HG03025 (cell line): ENCODE data around the gene RPS19BP1.
"Not testable (repeated sequence)": the region's sequence is repeated elsewhere in the genome, so short reads cannot be mapped to it uniquely, and the experiment has no call there.

Source experiments
- ATAC-seq: cut with Tn5 transposase; IDR thresholded peaks from one replicate; pipeline ENCODE4 v1.9.1; 2021; ENCODE audit warnings: mild to moderate bottlenecking, moderate library complexity; ENCODE audit not compliant: unreplicated experiment, low FRiP score

RPS19BP1 gene

DNA sequence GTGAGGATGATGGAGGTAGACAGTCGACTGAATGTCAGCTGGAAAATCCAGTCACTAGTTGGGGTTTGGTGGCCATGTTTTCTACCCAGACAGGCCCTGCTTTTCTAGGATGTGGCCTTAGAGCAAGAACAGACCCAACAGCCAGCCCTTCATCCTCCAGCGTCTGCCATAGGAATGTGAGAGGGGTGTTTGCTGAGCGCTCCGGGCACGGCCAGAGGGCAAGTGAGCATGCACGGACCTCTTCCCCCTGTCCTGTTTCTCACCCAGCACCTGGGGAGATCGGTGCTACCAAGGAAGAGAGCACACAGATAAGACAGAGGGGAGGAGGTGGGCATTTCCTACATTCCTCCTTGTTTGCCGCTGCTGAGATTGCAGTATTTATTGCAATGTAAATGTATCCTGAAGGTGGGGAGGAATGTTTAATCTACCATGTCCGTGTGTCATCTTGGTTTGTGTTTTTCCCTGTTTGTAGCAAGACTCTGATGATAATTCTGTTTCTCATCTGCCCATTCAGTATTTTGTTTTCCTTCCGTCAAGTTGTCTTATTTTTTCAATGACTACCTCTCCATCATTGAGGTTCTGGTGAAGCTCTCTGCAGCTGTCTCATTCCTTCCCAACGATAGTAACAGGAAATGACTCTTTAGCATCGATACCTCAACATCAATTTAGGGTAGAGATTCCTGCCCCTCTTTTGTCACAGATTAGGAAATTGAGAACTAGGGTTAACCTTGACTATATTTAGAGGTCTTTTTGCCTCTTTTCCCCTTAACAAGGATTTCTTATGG, 17.1 kb downstream of the RPS19BP1 start:
- ATAC-seq = no peak

- no peak for ATAC-seq
These were observed 18.1 kb downstream of the RPS19BP1 start for GRCh38 chr22:39514373-39514973.

DNA sequence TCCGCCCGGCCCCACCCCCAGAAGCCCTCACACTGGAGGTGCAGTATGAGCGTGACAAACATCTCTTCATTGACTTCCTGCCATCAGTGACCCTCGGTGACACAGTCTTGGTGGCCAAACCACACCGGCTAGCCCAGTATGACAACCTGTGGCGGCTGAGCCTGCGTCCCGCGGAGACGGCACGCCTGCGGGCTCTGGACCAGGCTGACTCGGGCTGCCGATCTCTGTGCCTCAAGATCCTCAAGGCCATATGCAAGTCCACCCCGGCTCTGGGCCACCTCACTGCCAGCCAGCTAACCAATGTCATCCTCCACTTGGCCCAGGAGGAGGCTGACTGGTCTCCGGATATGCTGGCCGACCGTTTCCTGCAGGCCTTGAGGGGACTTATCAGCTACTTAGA, 18.8 kb downstream of the RPS19BP1 start:
- ATAC-seq = no peak

DNA sequence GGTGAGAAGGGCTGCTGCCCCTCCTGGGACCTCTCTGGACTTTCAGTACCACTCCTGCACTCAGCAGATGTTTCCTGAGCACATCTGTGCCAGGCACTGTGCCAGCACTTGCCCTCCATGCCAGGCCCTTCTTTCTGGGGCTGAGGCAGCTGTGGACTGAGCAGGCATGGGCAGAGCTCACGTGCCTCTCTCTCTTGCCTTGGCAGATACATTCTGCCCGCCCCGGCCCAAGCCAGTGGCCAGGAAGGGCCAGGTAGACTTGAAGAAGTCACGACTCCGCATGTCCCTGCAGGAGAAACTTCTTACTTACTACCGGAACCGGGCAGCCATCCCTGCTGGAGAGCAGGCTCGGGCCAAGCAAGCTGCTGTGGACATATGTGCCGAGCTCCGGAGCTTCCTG, 20.5 kb downstream of the RPS19BP1 start:
- ATAC-seq = no peak

GRCh38 chr22:39511226-39511625, 21.3 kb downstream of the RPS19BP1 start:
- ATAC-seq = no peak

GRCh38 chr22:39510529-39511149, 21.9 kb downstream of the RPS19BP1 start:
- ATAC-seq = no peak

- no peak for ATAC-seq
These were observed 24.2 kb downstream of the RPS19BP1 start for GRCh38 chr22:39508393-39508792.

GRCh38 chr22:39507021-39507420, 25.5 kb downstream of the RPS19BP1 start:
- ATAC-seq = not testable (repeated sequence)

- no peak for ATAC-seq
These were observed 28.5 kb downstream of the RPS19BP1 start for GRCh38 chr22:39504071-39504470.

- no peak for ATAC-seq
These were observed 28.9 kb downstream of the RPS19BP1 start for GRCh38 chr22:39503630-39504029.

DNA sequence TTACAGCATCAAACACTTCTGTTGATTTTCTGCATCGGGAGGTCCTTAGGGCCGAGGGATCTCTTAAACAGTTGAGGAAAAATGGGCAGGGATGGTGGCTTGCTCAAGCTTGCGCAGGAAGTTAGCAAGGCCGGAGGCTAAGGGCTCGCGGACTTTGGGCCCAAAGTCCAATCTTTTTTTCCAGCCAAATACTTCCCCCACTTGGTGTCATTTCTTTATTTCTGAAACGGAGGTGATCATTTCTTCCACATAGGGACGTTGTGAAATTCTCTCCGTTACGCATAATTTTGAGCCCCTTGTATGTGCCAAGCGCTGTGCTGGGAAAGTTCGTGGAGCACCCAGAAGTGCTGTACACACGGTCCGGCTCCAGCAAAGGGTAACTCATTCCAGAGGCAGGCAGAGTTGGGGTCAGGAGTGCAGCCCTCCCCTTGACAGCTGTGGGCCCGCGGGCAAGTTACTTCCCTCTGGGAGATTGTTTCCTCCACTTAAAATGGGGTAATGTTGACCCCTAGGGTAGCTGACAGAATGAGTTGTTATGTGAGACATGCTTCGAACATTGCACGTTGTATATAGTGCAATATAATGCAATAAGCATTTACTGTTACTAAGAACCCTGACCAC, 29.6 kb downstream of the RPS19BP1 start:
- ATAC-seq = peak; percentile 11

DNA sequence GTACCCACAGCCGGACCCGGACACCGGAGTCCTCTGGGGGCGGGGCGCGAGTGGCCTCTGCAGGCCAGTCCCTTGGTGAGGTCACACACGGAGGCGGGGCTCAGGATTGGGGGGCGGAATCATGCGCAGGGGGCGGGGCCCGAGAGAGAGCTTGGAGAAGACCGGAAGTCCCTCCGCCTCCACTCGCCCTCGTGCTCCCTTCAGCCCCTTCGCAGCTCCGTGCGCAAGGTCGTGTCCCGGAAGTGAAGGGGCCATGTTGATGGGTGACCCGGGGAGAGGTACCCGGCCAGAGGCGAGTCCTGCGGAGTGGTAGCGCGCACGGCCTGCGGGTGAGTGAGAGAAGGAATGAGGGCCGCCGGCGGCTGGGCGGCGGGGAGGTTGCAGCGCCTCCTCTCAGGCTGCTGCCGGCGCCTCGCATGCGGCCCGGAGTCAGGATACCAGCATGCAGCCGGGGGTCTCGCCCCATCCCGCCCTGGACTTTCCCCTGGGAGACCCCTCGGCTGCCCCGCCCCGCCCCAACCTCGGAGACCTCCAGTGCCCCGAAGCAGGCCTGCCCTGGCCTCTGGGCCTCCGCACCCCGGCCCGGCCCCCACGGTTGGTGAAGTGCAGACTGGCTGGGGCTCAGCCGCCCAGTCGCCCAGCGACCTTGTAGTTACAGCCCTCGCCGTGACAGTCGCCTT, 30.3 kb downstream of the RPS19BP1 start, which contains the start of gene MIEF1:
Gene MIEF1 (plus strand): TSS at position 182 of the 680 bp plus-strand sequence. CDS start 9,005 bp downstream, outside the sequence.
- peak; percentile 75 for ATAC-seq

GRCh38 chr22:39501644-39502108, 30.9 kb downstream of the RPS19BP1 start:
- peak; percentile 19 for ATAC-seq

DNA sequence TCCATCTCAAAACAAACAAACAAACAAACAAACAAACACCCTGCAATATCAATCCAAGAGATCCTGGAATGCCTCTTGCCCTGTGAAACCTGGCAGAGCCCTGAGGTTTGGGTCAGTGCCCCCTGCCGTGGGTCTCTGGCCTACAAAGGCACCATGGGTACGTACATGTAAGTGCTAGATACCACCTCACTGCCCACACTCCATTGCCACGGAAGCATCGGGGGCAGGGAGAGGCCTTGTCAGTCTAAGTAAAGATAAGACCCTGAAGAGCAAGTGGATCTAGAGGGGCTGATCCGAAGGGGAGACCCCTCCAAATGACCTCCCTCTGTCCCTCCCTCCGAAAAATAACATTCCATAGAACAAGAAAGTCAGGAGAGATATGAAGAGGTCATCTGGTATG, 32.4 kb downstream of the RPS19BP1 start:
- ATAC-seq = no peak

- ATAC-seq = no peak
These were observed 33.7 kb downstream of the RPS19BP1 start for GRCh38 chr22:39498802-39499201.

GRCh38 chr22:39498368-39498767, 34.2 kb downstream of the RPS19BP1 start:
- ATAC-seq = no peak

DNA sequence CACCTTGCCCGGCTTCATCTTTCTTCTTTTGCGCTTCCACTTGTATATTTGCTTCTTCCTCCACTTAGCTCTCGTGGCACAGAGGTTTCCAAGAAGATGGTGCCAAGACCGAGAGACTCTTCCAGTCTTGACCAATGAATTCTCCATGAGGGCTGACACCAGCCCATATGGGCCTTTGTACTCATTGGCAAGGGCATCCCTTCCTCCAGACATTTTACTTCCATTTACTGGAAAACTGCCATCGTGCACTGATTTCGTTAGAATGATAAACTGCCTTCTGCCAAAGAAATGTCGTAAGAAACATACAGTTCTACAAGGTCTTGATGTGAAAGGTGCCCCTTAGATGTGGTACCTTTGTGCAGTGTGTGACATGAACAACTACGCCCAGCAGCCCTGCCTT, 35.1 kb downstream of the RPS19BP1 start:
- ATAC-seq = no peak

DNA sequence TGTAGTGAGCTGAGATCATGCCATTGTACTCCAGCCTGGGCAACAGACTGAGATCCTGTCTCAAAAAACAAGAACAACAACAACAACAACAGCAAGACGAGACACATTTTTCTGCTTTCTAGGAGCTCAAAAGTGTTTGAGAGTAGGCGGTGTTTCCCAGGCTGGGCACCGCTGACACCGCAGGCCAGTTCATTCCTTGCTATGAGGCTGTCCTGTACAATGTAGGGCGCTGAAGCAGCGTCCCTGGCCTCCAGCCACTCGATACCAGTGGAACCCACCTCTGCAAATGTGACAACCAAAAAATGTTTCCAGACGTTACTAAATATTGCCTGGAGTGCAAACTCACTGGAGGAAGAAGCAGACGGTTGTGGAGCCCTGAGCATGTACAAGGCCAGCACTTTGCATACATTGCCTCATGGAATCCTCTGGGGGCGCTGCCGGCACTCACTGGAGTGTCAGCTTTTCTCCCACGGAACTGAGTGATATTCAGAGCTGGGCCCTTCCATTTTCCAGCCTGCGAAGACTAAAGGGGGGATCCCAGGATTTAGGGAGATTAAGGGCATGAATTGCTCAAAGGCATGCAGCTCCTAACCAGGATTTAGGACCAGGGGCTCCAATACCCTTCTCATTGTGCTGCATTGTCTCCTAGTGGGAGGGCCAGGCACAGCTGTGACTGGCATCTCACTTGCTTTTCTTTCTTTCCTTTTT, 36.3 kb downstream of the RPS19BP1 start:
- no peak for ATAC-seq

GRCh38 chr22:39494471-39495120, 38.0 kb downstream of the RPS19BP1 start:
- ATAC-seq = no peak
